Measurements from ENCODE around the gene RNF2. TPM values are rescaled to one million over a fixed set of nuclear protein-coding genes. Genes with fewer than 3 reads are reported as not detected.
"Not testable (repeated sequence)": the region's sequence is repeated elsewhere in the genome, so short reads cannot be mapped to it uniquely, and the experiment has no call there.

The RNF2 gene
- total and polyA plus RNA-seq, 10 donors = 5.2 to 29.7 (median 20.1) TPM

DNA sequence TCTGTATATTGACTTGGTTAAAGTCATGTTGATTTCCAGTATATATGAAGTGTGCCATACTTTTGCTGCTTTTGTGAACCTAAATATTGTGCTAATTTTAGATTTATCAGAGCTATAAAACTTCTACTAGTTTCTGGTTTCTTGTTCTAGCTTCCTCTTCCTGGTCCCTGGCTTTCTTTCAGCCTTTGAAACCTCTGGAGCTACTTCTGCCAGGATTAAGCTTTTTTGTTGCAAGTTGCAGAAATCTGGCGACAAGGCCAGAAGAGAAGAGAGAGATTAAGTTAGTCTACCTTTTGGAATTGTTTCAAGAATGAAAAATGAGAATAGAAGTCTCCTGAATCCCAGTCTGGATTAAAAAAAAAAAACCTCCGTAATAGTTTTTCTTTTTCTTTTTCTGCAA, 13.5 kb downstream of the RNF2 start:
- peaks cover 0 to 9% (median 3%) of the 10 kb centered on the region in 6 donors for H3K36me3 ChIP-seq
- peak overlapping the region in 3 of 8 donors; percentile 0 to 11 (median 2) for H3K4me3 ChIP-seq
- peaks cover 0 to 71% (median 46%) of the 10 kb centered on the region in 6 donors for H3K4me1 ChIP-seq
- peak overlapping the region in 2 of 8 donors; percentile 1 to 40 for H3K27ac ChIP-seq
- H3K9me3 ChIP-seq = no peaks in the 10 kb centered on the region
- no peak for TF ChIP-seq POLR2A (IDR thresholded peaks at IDR 0.05)
- TF ChIP-seq, protein P1, sequence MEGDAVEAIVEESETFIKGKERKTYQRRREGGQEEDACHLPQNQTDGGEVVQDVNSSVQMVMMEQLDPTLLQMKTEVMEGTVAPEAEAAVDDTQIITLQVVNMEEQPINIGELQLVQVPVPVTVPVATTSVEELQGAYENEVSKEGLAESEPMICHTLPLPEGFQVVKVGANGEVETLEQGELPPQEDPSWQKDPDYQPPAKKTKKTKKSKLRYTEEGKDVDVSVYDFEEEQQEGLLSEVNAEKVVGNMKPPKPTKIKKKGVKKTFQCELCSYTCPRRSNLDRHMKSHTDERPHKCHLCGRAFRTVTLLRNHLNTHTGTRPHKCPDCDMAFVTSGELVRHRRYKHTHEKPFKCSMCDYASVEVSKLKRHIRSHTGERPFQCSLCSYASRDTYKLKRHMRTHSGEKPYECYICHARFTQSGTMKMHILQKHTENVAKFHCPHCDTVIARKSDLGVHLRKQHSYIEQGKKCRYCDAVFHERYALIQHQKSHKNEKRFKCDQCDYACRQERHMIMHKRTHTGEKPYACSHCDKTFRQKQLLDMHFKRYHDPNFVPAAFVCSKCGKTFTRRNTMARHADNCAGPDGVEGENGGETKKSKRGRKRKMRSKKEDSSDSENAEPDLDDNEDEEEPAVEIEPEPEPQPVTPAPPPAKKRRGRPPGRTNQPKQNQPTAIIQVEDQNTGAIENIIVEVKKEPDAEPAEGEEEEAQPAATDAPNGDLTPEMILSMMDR (IDR thresholded peaks at IDR 0.05 in 8 of 11, conservative IDR thresholded peaks at IDR 0.05 in 3 of 11) = no peak
- no peak for TF ChIP-seq POLR2AphosphoS5 (IDR thresholded peaks at IDR 0.05)
- H3K27me3 ChIP-seq (replicated peaks in 1 of 7) = no peaks in the 10 kb centered on the region
- DNase-seq = no peak
- WGBS, 5 donors = 40 to 57% (median 54%) methylated on average over 2 of the region's 2 CpGs
- intact Hi-C loops (cut with DNase I; ENCODE audit: low total_unique reads) = no loop called here

DNA sequence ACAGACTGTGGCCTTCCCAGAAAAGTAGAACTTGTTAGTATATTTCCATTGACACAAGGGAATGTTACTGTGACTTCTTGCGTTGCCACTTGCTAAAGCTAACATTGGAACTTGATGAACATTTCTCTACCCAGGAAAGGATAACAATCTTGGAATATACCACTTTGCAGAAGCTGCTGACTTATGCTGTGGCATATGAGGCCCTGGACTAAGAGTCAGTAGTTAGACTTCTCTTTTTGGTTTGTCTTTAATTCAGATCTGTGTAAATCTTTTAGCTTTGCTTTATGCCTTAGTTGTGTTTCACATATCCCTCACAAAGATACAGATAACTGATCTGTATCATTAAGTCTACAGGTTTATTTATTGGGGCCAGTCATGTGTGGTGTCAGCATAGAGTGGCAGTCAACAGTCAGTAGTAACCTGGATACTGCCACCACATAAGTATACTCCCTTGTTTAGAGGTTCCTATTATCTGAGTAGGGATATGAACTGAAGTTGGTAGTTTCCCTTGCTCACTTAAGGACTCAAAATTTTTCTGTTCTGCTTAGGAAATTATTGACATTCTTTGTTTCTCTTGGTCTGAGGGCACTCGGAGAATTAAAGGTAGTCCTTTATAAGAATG, 14.7 kb downstream of the RNF2 start:
- intact Hi-C loops (cut with DNase I; ENCODE audit: low total_unique reads) = no loop called here
- TF ChIP-seq POLR2AphosphoS5 (IDR thresholded peaks at IDR 0.05) (no peak), POLR2A (IDR thresholded peaks at IDR 0.05) (no peak)
- TF ChIP-seq, protein P1 (IDR thresholded peaks at IDR 0.05 in 8 of 11, conservative IDR thresholded peaks at IDR 0.05 in 3 of 11) = no peak
- peaks cover 0 to 2% (median 0%) of the 10 kb centered on the region in 6 donors for H3K36me3 ChIP-seq
- peaks cover 0 to 72% (median 46%) of the 10 kb centered on the region in 6 donors for H3K4me1 ChIP-seq
- H3K9me3 ChIP-seq = peaks cover 0 to 5% (median 0%) of the 10 kb centered on the region in 8 donors
- no peaks in the 10 kb centered on the region for H3K27me3 ChIP-seq (replicated peaks in 1 of 7)
- WGBS, 5 donors = 88 to 96% (median 94%) methylated on average over 2 of the region's 2 CpGs
- DNase-seq = no peak
- no peak overlapping the region for H3K27ac ChIP-seq
- H3K4me3 ChIP-seq = no peak overlapping the region

DNA sequence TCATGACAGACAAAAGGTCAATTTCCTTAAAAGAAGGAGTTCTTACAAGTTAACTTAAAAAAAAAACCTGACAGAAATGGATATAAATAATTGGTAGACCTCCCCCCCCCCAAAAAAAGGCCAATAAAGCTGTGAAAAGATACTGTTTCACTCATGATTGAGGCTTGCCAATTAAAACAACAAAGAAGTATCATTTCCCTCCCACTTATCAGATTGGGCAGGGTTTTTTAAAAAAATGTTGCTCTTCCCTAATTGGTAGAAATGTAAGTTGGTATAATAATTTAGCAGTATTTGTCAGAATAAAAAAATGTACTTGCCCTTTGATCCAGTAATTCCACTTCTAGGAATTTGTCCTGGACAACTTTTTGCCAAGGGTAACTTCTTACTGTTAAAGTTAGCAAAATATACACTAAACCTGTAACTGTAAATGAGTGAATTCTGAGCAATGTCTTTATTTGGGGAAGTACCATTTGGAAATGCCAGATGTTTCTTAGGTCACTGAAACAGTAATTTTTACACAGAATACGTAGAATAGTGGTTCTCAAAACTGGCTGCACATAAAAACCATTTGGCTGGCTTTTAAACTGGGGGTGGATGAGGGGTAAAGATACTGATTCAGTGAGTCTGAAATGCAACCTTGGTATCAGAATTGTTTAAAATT, 17.5 kb downstream of the RNF2 start:
- intact Hi-C loops (cut with DNase I; ENCODE audit: low total_unique reads) = no loop called here
- H3K36me3 ChIP-seq = peaks cover 0 to 12% (median 0%) of the 10 kb centered on the region in 6 donors
- H3K4me1 ChIP-seq = peaks cover 0 to 74% (median 51%) of the 10 kb centered on the region in 6 donors
- TF ChIP-seq POLR2A (IDR thresholded peaks at IDR 0.05) = no peak
- TF ChIP-seq, protein P1 (IDR thresholded peaks at IDR 0.05 in 8 of 11, conservative IDR thresholded peaks at IDR 0.05 in 3 of 11) = no peak
- no peak for TF ChIP-seq POLR2AphosphoS5 (IDR thresholded peaks at IDR 0.05)
- no peak for DNase-seq
- 40 to 50% (median 44%) methylated on average over 1 of the region's 1 CpG for WGBS, 5 donors
- H3K9me3 ChIP-seq = peaks cover 0 to 5% (median 0%) of the 10 kb centered on the region in 8 donors
- H3K4me3 ChIP-seq = no peak overlapping the region
- H3K27me3 ChIP-seq (replicated peaks in 1 of 7) = no peaks in the 10 kb centered on the region
- no peak overlapping the region for H3K27ac ChIP-seq

GRCh38 chr1:185063719-185064118, 18.4 kb downstream of the RNF2 start:
- Histone ChIP-seq H3K27me3 (replicated peaks in 1 of 7) (no peaks in the 10 kb centered on the region), H3K4me1 (peaks cover 0 to 66% (median 42%) of the 10 kb centered on the region in 6 donors), H3K27ac (no peak overlapping the region), H3K9me3 (peaks cover 0 to 5% (median 0%) of the 10 kb centered on the region in 8 donors), H3K36me3 (peaks cover 0 to 12% (median 0%) of the 10 kb centered on the region in 6 donors), H3K4me3 (no peak overlapping the region)
- DNase-seq = no peak
- WGBS, 5 donors = 94 to 99% (median 98%) methylated on average over 2 of the region's 2 CpGs
- intact Hi-C loops (cut with DNase I; ENCODE audit: low total_unique reads) = no loop called here
- TF ChIP-seq, protein P1 (IDR thresholded peaks at IDR 0.05 in 8 of 11, conservative IDR thresholded peaks at IDR 0.05 in 3 of 11) = no peak
- TF ChIP-seq POLR2A (IDR thresholded peaks at IDR 0.05) = no peak
- TF ChIP-seq POLR2AphosphoS5 (IDR thresholded peaks at IDR 0.05) = no peak

DNA sequence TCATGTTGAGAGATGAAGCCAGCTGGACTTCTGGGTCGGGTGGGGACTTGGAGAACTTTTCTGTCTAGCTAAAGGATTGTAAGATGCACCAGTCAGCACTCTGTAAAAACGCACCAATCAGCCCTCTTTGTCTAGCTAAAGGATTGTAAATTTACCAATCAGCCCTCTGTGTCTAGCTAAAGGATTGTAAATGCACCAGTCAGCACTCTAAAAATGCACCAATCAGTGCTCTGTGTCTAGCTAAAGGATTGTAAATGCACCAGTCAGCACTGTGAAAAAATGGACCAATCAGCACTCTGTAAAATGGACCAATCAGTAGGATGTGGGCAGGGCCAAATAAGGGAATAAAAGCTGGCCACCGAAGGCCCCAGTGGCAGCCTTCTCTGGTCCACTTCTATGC, 19.6 kb downstream of the RNF2 start:
- intact Hi-C loops (cut with DNase I; ENCODE audit: low total_unique reads); H3K9me3 ChIP-seq; H3K27ac ChIP-seq; H3K4me3 ChIP-seq; DNase-seq; H3K27me3 ChIP-seq (replicated peaks in 1 of 7): not testable (repeated sequence)
- H3K4me1 ChIP-seq = peaks cover 0 to 57% (median 29%) of the 10 kb centered on the region in 6 donors
- peaks cover 0 to 12% (median 0%) of the 10 kb centered on the region in 6 donors for H3K36me3 ChIP-seq
- WGBS, 5 donors = 90 to 96% (median 95%) methylated on average over 3 of the region's 3 CpGs
